Brain microvascular endothelial cell (primary cell): Measurements from ENCODE around the gene ATP5F1D.

Experiments
- DNase-seq: peaks from one replicate; pipeline ENCODE4 v3.0.0-alpha.2; 2020
- H3K27ac ChIP-seq: fragments of 250-450 bp; sonication (Bioruptor Pico); 2 replicates; pipeline ENCODE4 v1.5.1; 2020; ENCODE audit warnings: mild to moderate bottlenecking, moderate library complexity
- H3K27me3 ChIP-seq: fragments of 250-450 bp; sonication (Bioruptor Pico); replicated peaks from 2 replicates; pipeline ENCODE4 v1.5.1; 2020; ENCODE audit warnings: mild to moderate bottlenecking
- H3K36me3 ChIP-seq: fragments of 250-450 bp; sonication (Bioruptor Pico); replicated peaks from 2 replicates; pipeline ENCODE4 v1.5.1; 2020; ENCODE audit warnings: mild to moderate bottlenecking
- H3K4me3 ChIP-seq: 2 replicates; pipeline ENCODE4 v1.5.1; 2011; ENCODE audit warnings: low read depth, mild to moderate bottlenecking, control low read depth, low read length, moderate library complexity
- CTCF ChIP-seq: IDR thresholded peaks from 2 replicates; pipeline ENCODE4 v1.5.1; 2011; ENCODE audit warnings: low read depth, mild to moderate bottlenecking, moderate library complexity, low read length, control low read depth, inconsistent platforms; ENCODE audit errors: missing control alignments
- in situ Hi-C: cut with HindIII; loops from 2 replicates; pipeline ENCODE4 v1.10.0; 2017; ENCODE audit warnings: low sequenced_read_pairs, low pct_ligation_motif_present

Gene ATP5F1D

DNA sequence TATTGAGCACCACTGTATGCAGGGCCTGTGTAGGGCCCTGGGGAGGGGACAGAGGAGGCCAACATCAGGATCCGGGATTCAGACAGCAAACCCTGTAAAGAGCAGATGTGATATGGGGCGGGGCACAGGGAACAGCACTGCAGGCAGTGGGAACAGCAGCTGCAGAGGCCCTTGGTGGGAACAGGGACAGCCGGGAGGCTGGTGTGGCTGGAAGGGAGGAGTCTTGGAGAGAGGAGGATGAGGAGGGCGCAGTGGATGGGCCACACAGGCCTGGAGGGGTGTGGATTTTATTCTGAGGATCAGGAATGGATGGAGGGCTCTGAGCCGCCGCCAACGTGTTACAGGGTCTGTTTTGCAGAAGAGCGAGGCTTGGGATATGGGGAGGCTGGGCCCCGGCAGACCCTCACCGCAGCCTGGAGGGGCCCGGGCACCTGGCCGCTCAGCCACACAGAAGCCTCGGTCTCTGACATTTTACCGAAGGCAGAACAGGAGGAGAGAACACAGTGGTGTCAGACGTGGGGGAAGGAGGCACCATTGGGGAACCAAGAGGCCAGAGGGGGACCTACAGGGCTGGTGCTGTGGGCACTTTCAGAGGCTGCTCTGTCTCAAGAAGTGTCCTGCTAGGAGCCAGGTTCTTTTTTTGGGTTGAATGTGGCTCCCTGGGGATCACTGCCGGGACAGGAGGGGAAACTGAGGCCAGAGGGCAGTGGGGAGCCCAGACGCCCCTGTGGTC, 51.0 kb downstream of the ATP5F1D start:
- Histone ChIP-seq H3K27me3 (peaks cover 21% of the 10 kb centered on the region), H3K4me3 (no peak overlapping the region), H3K27ac (no peak overlapping the region), H3K36me3 (no peaks in the 10 kb centered on the region)
- in situ Hi-C loops: no loop called here
- no peak for TF ChIP-seq CTCF
- DNase-seq: no peak

GRCh38 chr19:1293782-1294604, 52.4 kb downstream of the ATP5F1D start:
- no peak for TF ChIP-seq CTCF
- no peak for DNase-seq
- in situ Hi-C loops: no loop called here
- no peaks in the 10 kb centered on the region for H3K36me3 ChIP-seq
- H3K4me3 ChIP-seq: no peak overlapping the region
- peaks cover 11% of the 10 kb centered on the region for H3K27me3 ChIP-seq
- no peak overlapping the region for H3K27ac ChIP-seq
